ENCODE data around the gene PRR7. TPM values are rescaled to one million over a fixed set of nuclear protein-coding genes. Genes with fewer than 3 reads are reported as not detected.

The PRR7 gene
- polyA plus RNA-seq, 1 donor from 2014 or later = 46.6 TPM

GRCh38 chr5:177477701-177478477 is 31.3 kb downstream of the PRR7 start:
- Histone ChIP-seq H3K9me2 (ENCODE audit: insufficient read depth, low read length) (no peaks in the 10 kb centered on the region), H4K20me1 (ENCODE audit: insufficient read depth) (no peaks in the 10 kb centered on the region), H3F3A (ENCODE audit: insufficient read depth, low read length, poor library complexity, severe bottlenecking) (no peaks in the 10 kb centered on the region), H2AFZ (ENCODE audit: low read depth, low read length) (no peak overlapping the region), H3K27me3 (ENCODE audit: insufficient read depth, low read depth, low read length) (no peaks in the 10 kb centered on the region), H3K79me2 (replicated peaks; ENCODE audit: insufficient read depth, low read length) (peaks cover under 1% of the 10 kb centered on the region), H3K36me3 (ENCODE audit: insufficient read depth, low read length) (no peaks in the 10 kb centered on the region), H3K27ac (ENCODE audit: low read length) (no peak overlapping the region), H3K9ac (ENCODE audit: low read length) (no peak overlapping the region), H3K4me2 (ENCODE audit: low read length) (no peak overlapping the region), H3K9me3 (ENCODE audit: low read length) (no peaks in the 10 kb centered on the region), H3K4me3 (ENCODE audit: low read length) (no peak overlapping the region)
- no peak for TF ChIP-seq RAD21 (conservative IDR thresholded peaks at IDR 0.05)
- no peak for TF ChIP-seq SMC3 (conservative IDR thresholded peaks at IDR 0.05; ENCODE audit: poor library complexity)
- no peak for TF ChIP-seq TAF1 (IDR thresholded peaks at IDR 0.05; ENCODE audit: low read depth)

GRCh38 chr5:177478711-177479646 is 32.4 kb downstream of the PRR7 start:
- H3K27me3 ChIP-seq (ENCODE audit: insufficient read depth, low read depth, low read length) = no peaks in the 10 kb centered on the region
- TF ChIP-seq EZH2 (IDR thresholded peaks at IDR 0.05; ENCODE audit: borderline replicate concordance, insufficient read depth, low read length, poor library complexity, severe bottlenecking) = no peak
- H4K20me1 ChIP-seq (ENCODE audit: insufficient read depth) = no peaks in the 10 kb centered on the region
- no peak overlapping the region for H3K27ac ChIP-seq (ENCODE audit: low read length)
- no peaks in the 10 kb centered on the region for H3K9me3 ChIP-seq (ENCODE audit: low read length)
- no peaks in the 10 kb centered on the region for H3F3A ChIP-seq (ENCODE audit: insufficient read depth, low read length, poor library complexity, severe bottlenecking)
- no peaks in the 10 kb centered on the region for H3K9me2 ChIP-seq (ENCODE audit: insufficient read depth, low read length)
- H2AFZ ChIP-seq (ENCODE audit: low read depth, low read length) = no peak overlapping the region
- no peaks in the 10 kb centered on the region for H3K36me3 ChIP-seq (ENCODE audit: insufficient read depth, low read length)
- no peak overlapping the region for H3K4me2 ChIP-seq (ENCODE audit: low read length)
- no peak overlapping the region for H3K9ac ChIP-seq (ENCODE audit: low read length)
- no peak overlapping the region for H3K4me3 ChIP-seq (ENCODE audit: low read length)
- H3K79me2 ChIP-seq (replicated peaks; ENCODE audit: insufficient read depth, low read length) = no peaks in the 10 kb centered on the region

GRCh38 chr5:177479774-177480173 is 33.2 kb downstream of the PRR7 start:
- TF ChIP-seq CTCF (IDR thresholded peaks at IDR 0.05; ENCODE audit: poor library complexity, severe bottlenecking) (no peak), REST (IDR thresholded peaks at IDR 0.05; ENCODE audit: borderline replicate concordance) (no peak), TAF1 (IDR thresholded peaks at IDR 0.05; ENCODE audit: low read depth) (no peak), RAD21 (conservative IDR thresholded peaks at IDR 0.05) (no peak), EZH2 (IDR thresholded peaks at IDR 0.05; ENCODE audit: borderline replicate concordance, insufficient read depth, low read length, poor library complexity, severe bottlenecking) (no peak), POLR2AphosphoS5 (IDR thresholded peaks at IDR 0.05) (no peak), MXI1 (conservative IDR thresholded peaks at IDR 0.05; ENCODE audit: poor library complexity, severe bottlenecking) (no peak), EP300 (conservative IDR thresholded peaks at IDR 0.05; ENCODE audit: poor library complexity, severe bottlenecking) (no peak), SMC3 (conservative IDR thresholded peaks at IDR 0.05; ENCODE audit: poor library complexity) (no peak)
- Histone ChIP-seq H3K4me2 (ENCODE audit: low read length) (no peak overlapping the region), H3K9me2 (ENCODE audit: insufficient read depth, low read length) (no peaks in the 10 kb centered on the region), H3K79me2 (replicated peaks; ENCODE audit: insufficient read depth, low read length) (no peaks in the 10 kb centered on the region), H3K9me3 (ENCODE audit: low read length) (no peaks in the 10 kb centered on the region), H3K4me3 (ENCODE audit: low read length) (no peak overlapping the region), H3K36me3 (ENCODE audit: insufficient read depth, low read length) (no peaks in the 10 kb centered on the region), H3F3A (ENCODE audit: insufficient read depth, low read length, poor library complexity, severe bottlenecking) (no peaks in the 10 kb centered on the region), H3K9ac (ENCODE audit: low read length) (no peak overlapping the region), H2AFZ (ENCODE audit: low read depth, low read length) (no peak overlapping the region), H4K20me1 (ENCODE audit: insufficient read depth) (no peaks in the 10 kb centered on the region), H3K27me3 (ENCODE audit: insufficient read depth, low read depth, low read length) (no peaks in the 10 kb centered on the region), H3K27ac (ENCODE audit: low read length) (no peak overlapping the region)
